ENCODE data around the gene AFAP1L1.

The AFAP1L1 gene

GRCh38 chr5:149271716-149272563 lies at the start of gene AFAP1L1:
Gene AFAP1L1 (plus strand): TSS chr5:149271859. CDS start chr5:149271969, 110 bp downstream.
- in situ Hi-C loops (cut with MboI; ENCODE audit: low sequenced_read_pairs, unreplicated experiment) = loop anchor here (25.0 kb wide), 1 partner anchor 535 kb away; no protein-coding TSS in a partner anchor
- no peak for TF ChIP-seq CTCF (IDR thresholded peaks at IDR 0.05; ENCODE audit: borderline replicate concordance, control extremely low read depth, extremely low read depth, insufficient read depth, missing control alignments)
- DNase-seq (ENCODE audit: low spot score) = peak; percentile 46

- no peak for DNase-seq (ENCODE audit: low spot score)
- TF ChIP-seq CTCF (IDR thresholded peaks at IDR 0.05; ENCODE audit: borderline replicate concordance, control extremely low read depth, extremely low read depth, insufficient read depth, missing control alignments) = no peak
These were observed 48.4 kb upstream of the AFAP1L1 start for GRCh38 chr5:149223081-149223848.

GRCh38 chr5:149224282-149224681 lies 47.4 kb upstream of the AFAP1L1 start:
- in situ Hi-C loops (cut with MboI; ENCODE audit: low sequenced_read_pairs, unreplicated experiment) = no loop called here
- TF ChIP-seq CTCF (IDR thresholded peaks at IDR 0.05; ENCODE audit: borderline replicate concordance, control extremely low read depth, extremely low read depth, insufficient read depth, missing control alignments) = no peak
- no peak for DNase-seq (ENCODE audit: low spot score)

More at GRCh38 chr5:149223081-149223848, 48.4 kb upstream of the AFAP1L1 start:
- in situ Hi-C loops (cut with MboI; ENCODE audit: low sequenced_read_pairs, unreplicated experiment) = no loop called here

- no peak for TF ChIP-seq CTCF (IDR thresholded peaks at IDR 0.05; ENCODE audit: borderline replicate concordance, control extremely low read depth, extremely low read depth, insufficient read depth, missing control alignments)
- no peak for DNase-seq (ENCODE audit: low spot score)
These were observed 44.4 kb upstream of the AFAP1L1 start for GRCh38 chr5:149227168-149227826.

GRCh38 chr5:149228618-149229297 lies 42.9 kb upstream of the AFAP1L1 start:
- no peak for DNase-seq (ENCODE audit: low spot score)
- no peak for TF ChIP-seq CTCF (IDR thresholded peaks at IDR 0.05; ENCODE audit: borderline replicate concordance, control extremely low read depth, extremely low read depth, insufficient read depth, missing control alignments)
- in situ Hi-C loops (cut with MboI; ENCODE audit: low sequenced_read_pairs, unreplicated experiment) = no loop called here

More at GRCh38 chr5:149227168-149227826, 44.4 kb upstream of the AFAP1L1 start:
- in situ Hi-C loops (cut with MboI; ENCODE audit: low sequenced_read_pairs, unreplicated experiment) = no loop called here

Data from GM13976 (cell line).